Measurements from ENCODE around the gene MNT. TPM values are rescaled to one million over a fixed set of nuclear protein-coding genes. Genes with fewer than 3 reads are reported as not detected.

The MNT gene
- total and polyA plus RNA-seq, 9 of the 15 experiments (the other 6 are each of a cell fraction or from before 2014, with no cell fraction given), result 0.18 to 23.8 (median 5.3) TPM

GRCh38 chr17:2414446-2415064 is 13.7 kb upstream of the MNT start:
- H3K4me3 ChIP-seq, result no peak overlapping the region
- no peaks in the 10 kb centered on the region for H3K9me1 ChIP-seq (ENCODE audit: control insufficient read depth, insufficient read depth, low read length)
- no peak overlapping the region for H2AFZ ChIP-seq (ENCODE audit: low read depth, low read length)
- no peaks in the 10 kb centered on the region for H3K9me3 ChIP-seq (replicated peaks; ENCODE audit: control insufficient read depth, insufficient read depth, low read depth, low read length)
- no TSS peak for BruUV-seq (replicated peaks)
- H3K4me2 ChIP-seq (ENCODE audit: insufficient read depth, low read length), result no peak overlapping the region
- DNase-seq (ENCODE audit: extremely low read depth in 1 of 4, low spot score in 3 of 4), result no peak
- H4K20me1 ChIP-seq (replicated peaks; ENCODE audit: control insufficient read depth, insufficient read depth, low read length), result no peaks in the 10 kb centered on the region
- in situ Hi-C loops (cut with MboI) (loop anchor here (5.0 kb wide), 1 partner anchor 37 kb away; no protein-coding TSS in a partner anchor), intact Hi-C loops (cut with micrococcal nuclease) (no loop called here)
- no peak overlapping the region for H3K27ac ChIP-seq (ENCODE audit: extremely low read depth, low read depth, low read length)
- POLR2A ChIA-PET, result interaction anchor here (0.7 kb wide), 1 partner anchor 29 kb away, joined by 3 read pairs; no protein-coding TSS in a partner anchor
- no peaks in the 10 kb centered on the region for H3K79me2 ChIP-seq (ENCODE audit: control insufficient read depth, insufficient read depth, low read length)
- no peak for TF ChIP-seq TAF7 (tag; IDR thresholded peaks at IDR 0.05)
- no peak for TF ChIP-seq RREB1 (CRISPR knock-in tag; IDR thresholded peaks at IDR 0.05)
- no peak for TF ChIP-seq FOS (IDR thresholded peaks at IDR 0.05; ENCODE audit: extremely low read depth, insufficient read length)
- no peak for TF ChIP-seq MLLT1 (IDR thresholded peaks at IDR 0.05)
- TF ChIP-seq ETV6 (IDR thresholded peaks at IDR 0.05; ENCODE audit: borderline replicate concordance in 1 of 2, low read depth in 2 of 2, low read length in 1 of 2), result no peak
- no peak for TF ChIP-seq ETV6 (CRISPR knock-in tag; IDR thresholded peaks at IDR 0.05; ENCODE audit: borderline replicate concordance)
- TF ChIP-seq KDM2B (CRISPR knock-in tag; IDR thresholded peaks at IDR 0.05), result no peak
- no peak for TF ChIP-seq HDAC8 (tag; IDR thresholded peaks at IDR 0.05)
- TF ChIP-seq E2F3 (CRISPR knock-in tag; IDR thresholded peaks at IDR 0.05), result no peak
- TF ChIP-seq NFE2L1 (tag; IDR thresholded peaks at IDR 0.05; ENCODE audit: borderline replicate concordance, low read depth), result no peak
- no peak for TF ChIP-seq PTRF (tag; IDR thresholded peaks at IDR 0.05)
- no peaks in the 10 kb centered on the region for H3K27me3 ChIP-seq (ENCODE audit: control insufficient read depth in 2 of 2, insufficient read depth in 2 of 2, low read length in 2 of 2)
- ATAC-seq, result no peak
- 93% methylated on average over 12 of the region's 22 CpGs for WGBS (ENCODE audit: insufficient coverage, low coverage, missing lambda C conversion rate)
- FAIRE-seq, result no peak
- CTCF ChIA-PET (ENCODE audit: low intra/inter-chr PET ratio), result interaction anchor here (6.0 kb wide), 1 partner anchor 32 kb away, joined by 78 read pairs; no protein-coding TSS in a partner anchor
- peaks cover 41% of the 10 kb centered on the region; the same call in 2 of the 3 replicates for H3K36me3 ChIP-seq (ENCODE audit: control insufficient read depth, insufficient read depth, low read length)
- no peaks in the 10 kb centered on the region; a peak in 1 of 5 replicates for H3K4me1 ChIP-seq (replicated peaks in 1 of 2; ENCODE audit: control insufficient read depth in 2 of 2, insufficient read depth in 2 of 2, low read length in 2 of 2)
- H3K9ac ChIP-seq (ENCODE audit: insufficient read depth in 1 of 2, low read depth in 2 of 2, low read length in 2 of 2), result no peak overlapping the region

All from K562 (cell line).